Measurements from ENCODE around the gene MICAL2.

- no peak for TF ChIP-seq TAF1 (IDR thresholded peaks at IDR 0.05; ENCODE audit: low read depth)
- TF ChIP-seq EGR1 (IDR thresholded peaks at IDR 0.05) = no peak
- TF ChIP-seq EP300 (IDR thresholded peaks at IDR 0.05; ENCODE audit: borderline replicate concordance) = no peak
- no peak for TF ChIP-seq FOXM1 (IDR thresholded peaks at IDR 0.05; ENCODE audit: borderline replicate concordance, low read depth)
- TF ChIP-seq CREB1 (IDR thresholded peaks at IDR 0.05; ENCODE audit: low read depth) = no peak
- TF ChIP-seq TEAD4 (IDR thresholded peaks at IDR 0.05) = no peak
- TF ChIP-seq, protein P1, sequence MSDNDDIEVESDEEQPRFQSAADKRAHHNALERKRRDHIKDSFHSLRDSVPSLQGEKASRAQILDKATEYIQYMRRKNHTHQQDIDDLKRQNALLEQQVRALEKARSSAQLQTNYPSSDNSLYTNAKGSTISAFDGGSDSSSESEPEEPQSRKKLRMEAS (IDR thresholded peaks at IDR 0.05) = no peak
- TF ChIP-seq NFIC (IDR thresholded peaks at IDR 0.05) = no peak
- TF ChIP-seq TCF12 (IDR thresholded peaks at IDR 0.05; ENCODE audit: low read depth) = no peak
- TF ChIP-seq RAD21 (IDR thresholded peaks at IDR 0.05; ENCODE audit: low read depth) = no peak
Measured at GRCh38 chr11:12073436-12073835, 37.0 kb upstream of the MICAL2 start.

Data from Ishikawa (cell line).